SU-DHL-6 (cell line): Measurements from ENCODE around the gene MYZAP.

ENCODE experiments used
- H2AFZ ChIP-seq: fragments of 200-600 bp; sonication (generic); 2 replicates; pipeline ENCODE4 v1.6.1; 2014; ENCODE audit warnings: low read depth, mild to moderate bottlenecking, moderate library complexity, mixed read lengths, antibody characterized with exemption, low read length; ENCODE audit not compliant: severe bottlenecking
- H3F3A ChIP-seq: fragments of 200-600 bp; shearing (Covaris generic); 2 replicates; pipeline ENCODE4 v1.6.0; 2016; ENCODE audit warnings: antibody characterized with exemption, mild to moderate bottlenecking; ENCODE audit not compliant: insufficient read depth
- H3K27ac ChIP-seq: fragments of 200-600 bp; sonication (generic); 2 replicates; pipeline ENCODE4 v1.5.1; 2016; ENCODE audit warnings: low read depth, mild to moderate bottlenecking, low read length, moderate library complexity, mixed read lengths
- H3K27me3 ChIP-seq: fragments of 200-600 bp; sonication (generic), shearing (Covaris generic); 2 replicates; pipeline ENCODE4 v1.6.0; 2014; ENCODE audit warnings: mild to moderate bottlenecking, low read length
- H3K36me3 ChIP-seq: fragments of 200-600 bp; sonication (generic); 2 replicates; pipeline ENCODE4 v1.6.1; 2014; ENCODE audit warnings: mild to moderate bottlenecking, low read length, mixed read lengths
- H3K4me2 ChIP-seq: fragments of 300-600, 200-600 bp; shearing (Covaris generic), sonication (generic); 2 replicates; pipeline ENCODE4 v1.6.0; 2014; ENCODE audit warnings: low read length, low read depth, mild to moderate bottlenecking; ENCODE audit not compliant: poor library complexity, severe bottlenecking
- H3K4me3 ChIP-seq: fragments of 200-600 bp; sonication (generic); 2 replicates; pipeline ENCODE4 v1.5.1; 2014; ENCODE audit warnings: antibody characterized with exemption, low read length, mild to moderate bottlenecking, mixed read lengths; ENCODE audit not compliant: insufficient read depth, poor library complexity, severe bottlenecking
- H3K79me2 ChIP-seq: fragments of 200-600 bp; sonication (generic); 2 replicates; pipeline ENCODE4 v1.6.1; 2014; ENCODE audit warnings: mild to moderate bottlenecking, low read length, moderate library complexity; ENCODE audit not compliant: insufficient read depth
- H3K9ac ChIP-seq: fragments of 200-600 bp; sonication (generic); 2 replicates; pipeline ENCODE4 v1.7.0; 2014; ENCODE audit warnings: mild to moderate bottlenecking, low read length
- H3K9me2 ChIP-seq: fragments of 200-600 bp; sonication (generic); replicated peaks from 2 replicates; pipeline ENCODE4 v1.6.1; 2014; ENCODE audit warnings: low read length; ENCODE audit not compliant: insufficient read depth
- H3K9me3 ChIP-seq: fragments of 200-600 bp; sonication (generic); 2 replicates; pipeline ENCODE4 v1.6.1; 2014; ENCODE audit warnings: low read length, mixed read lengths; ENCODE audit not compliant: insufficient read depth
- H4K20me1 ChIP-seq: fragments of 200-600 bp; sonication (generic); 2 replicates; pipeline ENCODE4 v1.6.1; 2014; ENCODE audit warnings: low read depth, mild to moderate bottlenecking, antibody characterized with exemption, low read length, moderate library complexity, mixed read lengths
- EZH2phosphoT487 ChIP-seq: fragments of 200-600 bp; sonication (generic), shearing (Covaris generic); conservative IDR thresholded peaks from 2 replicates; pipeline ENCODE4 v1.6.1; 2018; ENCODE audit warnings: mild to moderate bottlenecking, antibody characterized with exemption, low read length, moderate library complexity, mixed read lengths
- TF ChIP-seq, protein P1 (sequence below): fragments of 200-600 bp; sonication (generic); IDR thresholded peaks from one replicate; pipeline ENCODE4 v1.5.1; 2017; ENCODE audit warnings: antibody characterized with exemption, mild to moderate bottlenecking, low read length, moderate library complexity; ENCODE audit not compliant: insufficient read depth, poor library complexity, severe bottlenecking

Gene MYZAP

DNA sequence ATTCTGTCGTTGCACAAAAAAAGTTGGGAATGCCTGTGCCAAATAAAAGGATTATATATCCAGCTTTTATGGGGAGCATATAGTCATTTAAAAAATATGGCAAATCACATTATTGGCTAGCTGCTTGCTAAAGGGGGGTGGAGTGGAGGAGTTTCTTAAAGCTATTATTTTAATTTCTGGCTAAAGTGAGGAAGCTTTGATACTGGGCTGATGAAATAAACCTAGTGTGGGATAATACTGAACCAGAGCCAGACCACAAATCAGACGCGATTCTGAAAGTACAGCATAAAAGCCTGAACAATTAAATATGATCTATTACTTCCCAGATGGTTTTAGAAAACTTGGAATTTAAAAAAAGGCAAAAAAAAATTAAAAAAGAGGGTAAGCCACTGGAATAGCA lies 129.2 kb downstream of the MYZAP start:
- no peak for TF ChIP-seq EZH2phosphoT487
- TF ChIP-seq, protein P1, sequence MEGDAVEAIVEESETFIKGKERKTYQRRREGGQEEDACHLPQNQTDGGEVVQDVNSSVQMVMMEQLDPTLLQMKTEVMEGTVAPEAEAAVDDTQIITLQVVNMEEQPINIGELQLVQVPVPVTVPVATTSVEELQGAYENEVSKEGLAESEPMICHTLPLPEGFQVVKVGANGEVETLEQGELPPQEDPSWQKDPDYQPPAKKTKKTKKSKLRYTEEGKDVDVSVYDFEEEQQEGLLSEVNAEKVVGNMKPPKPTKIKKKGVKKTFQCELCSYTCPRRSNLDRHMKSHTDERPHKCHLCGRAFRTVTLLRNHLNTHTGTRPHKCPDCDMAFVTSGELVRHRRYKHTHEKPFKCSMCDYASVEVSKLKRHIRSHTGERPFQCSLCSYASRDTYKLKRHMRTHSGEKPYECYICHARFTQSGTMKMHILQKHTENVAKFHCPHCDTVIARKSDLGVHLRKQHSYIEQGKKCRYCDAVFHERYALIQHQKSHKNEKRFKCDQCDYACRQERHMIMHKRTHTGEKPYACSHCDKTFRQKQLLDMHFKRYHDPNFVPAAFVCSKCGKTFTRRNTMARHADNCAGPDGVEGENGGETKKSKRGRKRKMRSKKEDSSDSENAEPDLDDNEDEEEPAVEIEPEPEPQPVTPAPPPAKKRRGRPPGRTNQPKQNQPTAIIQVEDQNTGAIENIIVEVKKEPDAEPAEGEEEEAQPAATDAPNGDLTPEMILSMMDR, result no peak
- Histone ChIP-seq H3K9me2 (no peaks in the 10 kb centered on the region), H4K20me1 (no peaks in the 10 kb centered on the region), H2AFZ (no peak overlapping the region), H3K36me3 (peaks cover 9% of the 10 kb centered on the region; the same call in 1 of the 2 replicates), H3K4me2 (no peak overlapping the region), H3K9ac (no peak overlapping the region), H3F3A (0 out of 2 replicates have a peak, but pooled peaks cover 3% of the 10 kb centered on the region), H3K4me3 (no peak overlapping the region), H3K27ac (no peak overlapping the region), H3K79me2 (no peaks in the 10 kb centered on the region), H3K9me3 (no peaks in the 10 kb centered on the region), H3K27me3 (no peaks in the 10 kb centered on the region)

DNA sequence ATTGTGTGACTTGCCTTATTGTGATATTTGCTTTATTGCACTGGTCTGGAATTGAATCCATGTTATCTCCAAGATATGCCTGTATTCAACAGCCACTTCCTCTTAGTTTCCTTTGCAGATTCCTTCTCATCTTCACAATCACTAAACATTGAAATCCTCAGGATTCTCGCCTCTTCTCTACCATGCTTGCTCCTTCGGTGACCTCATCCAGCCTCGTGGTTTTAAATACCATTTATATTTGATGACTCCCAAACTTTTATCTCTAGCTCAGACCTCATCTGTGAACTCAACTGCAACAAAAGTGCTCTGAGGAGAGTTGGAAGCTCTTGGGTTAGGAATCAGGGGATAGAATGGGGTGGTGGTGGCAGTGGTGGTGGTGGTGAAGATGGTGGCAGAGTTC lies 134.7 kb downstream of the MYZAP start:
- H2AFZ ChIP-seq, result no peak overlapping the region
- H3K4me3 ChIP-seq, result no peak overlapping the region
- H3K9ac ChIP-seq, result no peak overlapping the region
- no peaks in the 10 kb centered on the region for H3K9me2 ChIP-seq
- H3K9me3 ChIP-seq, result no peaks in the 10 kb centered on the region
- H3K36me3 ChIP-seq, result no peaks in the 10 kb centered on the region
- H3K27me3 ChIP-seq, result no peaks in the 10 kb centered on the region
- H3K27ac ChIP-seq, result no peak overlapping the region
- no peak for TF ChIP-seq EZH2phosphoT487
- TF ChIP-seq, protein P1, result no peak
- H3F3A ChIP-seq, result no peaks in the 10 kb centered on the region
- no peaks in the 10 kb centered on the region for H4K20me1 ChIP-seq
- H3K4me2 ChIP-seq, result no peak overlapping the region
- no peaks in the 10 kb centered on the region for H3K79me2 ChIP-seq

DNA sequence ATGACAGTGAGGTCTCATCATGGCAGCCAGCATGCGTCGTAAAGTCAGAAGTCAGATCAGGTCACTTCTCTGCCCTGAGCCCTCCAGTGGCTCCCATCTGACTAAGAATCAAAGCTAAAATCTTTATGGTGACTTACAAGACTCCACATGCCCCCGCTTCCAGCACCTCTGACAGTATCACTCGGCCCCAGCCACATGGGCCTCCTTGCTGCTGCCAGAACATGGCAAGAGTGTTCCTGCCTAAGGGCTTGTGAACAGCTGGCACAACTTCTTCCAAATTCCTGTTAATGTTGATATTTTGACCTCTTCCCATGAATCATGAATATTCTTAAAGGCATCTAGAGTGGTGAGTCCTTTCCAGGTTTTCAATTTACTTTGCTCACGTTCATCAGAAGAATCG lies 135.3 kb downstream of the MYZAP start:
- Histone ChIP-seq H3K27me3 (no peaks in the 10 kb centered on the region), H3K36me3 (no peaks in the 10 kb centered on the region), H3K4me3 (no peak overlapping the region), H3K9me2 (no peaks in the 10 kb centered on the region), H3K79me2 (no peaks in the 10 kb centered on the region), H3K4me2 (no peak overlapping the region), H3F3A (no peaks in the 10 kb centered on the region), H3K9ac (no peak overlapping the region), H2AFZ (no peak overlapping the region), H3K9me3 (no peaks in the 10 kb centered on the region), H4K20me1 (no peaks in the 10 kb centered on the region), H3K27ac (no peak overlapping the region)
- TF ChIP-seq, protein P1, result no peak
- TF ChIP-seq EZH2phosphoT487, result no peak
